GM12874 (cell line): Measurements from ENCODE around the gene USP53.

Experiments used
- CTCF ChIP-seq: IDR thresholded peaks from 2 replicates; pipeline ENCODE4 v1.5.1; 2011; ENCODE audit warnings: low read depth, mild to moderate bottlenecking, control low read depth, low read length, moderate library complexity; ENCODE audit not compliant: insufficient read depth

Gene USP53

GRCh38 chr4:119237642-119238041 is 25.1 kb downstream of the USP53 start:
- TF ChIP-seq CTCF, result no peak

- TF ChIP-seq CTCF, result no peak
Observed at GRCh38 chr4:119238068-119238722, 25.7 kb downstream of the USP53 start.

- TF ChIP-seq CTCF, result no peak
Observed at GRCh38 chr4:119240128-119240527, 27.6 kb downstream of the USP53 start.

GRCh38 chr4:119240568-119240967 is 28.1 kb downstream of the USP53 start:
- TF ChIP-seq CTCF, result no peak

GRCh38 chr4:119242417-119242816 is 29.9 kb downstream of the USP53 start:
- TF ChIP-seq CTCF, result no peak

- no peak for TF ChIP-seq CTCF
Observed at GRCh38 chr4:119243868-119244267, 31.4 kb downstream of the USP53 start.

GRCh38 chr4:119244344-119244743 is 31.8 kb downstream of the USP53 start:
- TF ChIP-seq CTCF, result no peak

- TF ChIP-seq CTCF, result no peak
Observed at GRCh38 chr4:119244832-119245231, 32.3 kb downstream of the USP53 start.
